Endothelial cell of umbilical vein (primary cell): ENCODE results near the gene TWIST2.

Experiments used
- CTCF ChIP-seq, 2 donors: IDR thresholded peaks; 1 replicate in 1 of 2; 2 replicates in 1 of 2; pipeline ENCODE4 v1.5.1; 2011; ENCODE audit warnings: low read length in 2 of 2, mild to moderate bottlenecking in 2 of 2, moderate library complexity in 2 of 2, control low read depth in 1 of 2, inconsistent platforms in 1 of 2, low read depth in 1 of 2; ENCODE audit not compliant: insufficient read depth in 1 of 2; ENCODE audit errors: extremely low read depth in 1 of 2
- JUN ChIP-seq: IDR thresholded peaks from 2 replicates; pipeline ENCODE4 v1.6.1; 2011; ENCODE audit warnings: borderline replicate concordance, low read depth; ENCODE audit not compliant: insufficient read length, insufficient read depth
- MAX ChIP-seq: IDR thresholded peaks from 2 replicates; pipeline ENCODE4 v1.6.1; 2011; ENCODE audit not compliant: insufficient read depth, insufficient read length
- MYC ChIP-seq: IDR thresholded peaks from one replicate; pipeline ENCODE4 v1.6.1; 2011; ENCODE audit warnings: mild to moderate bottlenecking, low read depth, low read length
- POLR2A ChIP-seq: IDR thresholded peaks from 2 replicates; pipeline ENCODE4 v1.6.1; 2012; ENCODE audit warnings: low read depth, mild to moderate bottlenecking, control low read depth, low read length

DNA sequence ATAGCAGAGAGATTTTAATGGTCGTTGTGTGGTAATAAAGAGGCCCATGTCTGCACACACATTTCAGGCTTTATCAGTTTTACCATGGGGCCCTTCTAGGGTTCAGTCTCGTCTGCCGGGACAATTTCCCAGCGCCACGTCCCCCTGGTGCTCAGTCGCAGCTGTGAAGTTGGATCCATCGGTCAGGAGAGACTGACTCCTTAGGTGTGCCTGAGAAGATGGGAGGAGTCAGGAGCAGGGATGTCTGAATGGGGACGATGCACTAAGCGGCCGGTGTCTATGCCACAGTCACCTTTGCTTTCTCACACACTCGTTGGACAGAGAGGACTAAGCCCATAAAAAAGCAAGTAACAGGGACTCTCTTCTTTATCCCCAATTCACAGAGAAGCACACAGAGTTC lies 71.4 kb downstream of the TWIST2 start:
- TF ChIP-seq POLR2A (no peak), CTCF (IDR thresholded peaks at IDR 0.05; ENCODE audit: extremely low read depth in 1 of 2, insufficient read depth in 1 of 2, low read depth in 1 of 2, low read length in 2 of 2) (no peak), MAX (no peak), MYC (no peak), JUN (no peak)
